ENCODE results near the gene CNRIP1. TPM values are rescaled to one million over a fixed set of nuclear protein-coding genes. Genes with fewer than 3 reads are reported as not detected.

The CNRIP1 gene
- total and polyA plus RNA-seq, 2 of the 4 experiments (the other 2 are of a cell fraction) = 23.3 to 32.7 TPM

DNA sequence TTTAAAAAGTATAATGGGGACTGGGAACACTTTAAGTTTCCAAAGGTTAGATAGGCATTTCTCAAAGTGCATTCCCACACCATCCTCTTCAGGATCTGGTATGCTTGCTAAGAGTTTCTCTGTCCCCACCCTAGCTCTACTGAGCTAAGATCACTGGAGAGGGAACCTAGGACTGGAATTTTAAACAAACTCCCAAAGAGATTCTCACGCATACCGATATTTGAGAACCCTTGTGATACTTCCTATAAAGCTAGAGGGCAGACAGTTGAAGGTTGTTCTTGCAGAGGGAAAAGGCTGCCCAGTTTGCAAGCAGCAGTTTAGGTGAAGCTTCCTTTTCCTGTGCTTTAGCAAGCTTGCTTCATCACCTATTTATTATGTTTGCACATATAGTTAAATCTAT is 3.6 kb downstream of the CNRIP1 start:
- Histone ChIP-seq H2BK20ac (ENCODE audit: low read depth, low read length) (no peak overlapping the region), H3K4me3 (ENCODE audit: insufficient read depth, low read depth, low read length) (no peak overlapping the region), H3K23ac (ENCODE audit: low read depth, low read length) (no peak overlapping the region; the same call in 1 of the 2 replicates), H3K18ac (ENCODE audit: low read depth, low read length) (no peak overlapping the region), H4K20me1 (ENCODE audit: insufficient read depth, low read length) (no peaks in the 10 kb centered on the region), H2AK5ac (ENCODE audit: low read depth, low read length) (no peak overlapping the region; the same call in 1 of the 2 replicates), H3K14ac (replicated peaks; ENCODE audit: low read depth, low read length) (no peak overlapping the region), H3K27ac (ENCODE audit: insufficient read depth, low read length) (no peak overlapping the region), H3K36me3 (ENCODE audit: control insufficient read depth, insufficient read depth, low read length) (peaks cover 3% of the 10 kb centered on the region; the same call in 1 of the 2 replicates), H3K4me2 (ENCODE audit: low read depth, low read length) (no peak overlapping the region), H3K9me3 (ENCODE audit: control insufficient read depth, insufficient read depth, low read length) (no peaks in the 10 kb centered on the region), H2BK5ac (ENCODE audit: low read depth, low read length, poor library complexity, severe bottlenecking) (no peak overlapping the region), H4K8ac (ENCODE audit: low read depth in 2 of 2, low read length in 2 of 2) (no peak overlapping the region), H3K4me1 (ENCODE audit: control insufficient read depth, insufficient read depth, low read length) (no peaks in the 10 kb centered on the region), H3K56ac (ENCODE audit: extremely low read depth, insufficient read depth, low read length) (no peak overlapping the region), H4K5ac (ENCODE audit: low read depth, low read length) (no peak overlapping the region), H3K79me1 (ENCODE audit: low read depth in 1 of 2, low read length in 2 of 2) (peaks cover 15 to 38% of the 10 kb centered on the region in 2 experiments), H2AFZ (replicated peaks; ENCODE audit: low read length, poor library complexity) (no peak overlapping the region), H2AK9ac (replicated peaks; ENCODE audit: low read depth, low read length, poor library complexity) (no peak overlapping the region), H3K27me3 (ENCODE audit: control insufficient read depth, insufficient read depth, low read length) (no peaks in the 10 kb centered on the region), H3K4ac (ENCODE audit: low read depth, low read length) (no peak overlapping the region), H3K9me1 (ENCODE audit: insufficient read depth, low read length) (no peaks in the 10 kb centered on the region; the same call in 1 of the 2 replicates), H3K9ac (ENCODE audit: low read depth, low read length) (no peak overlapping the region), H2BK15ac (ENCODE audit: low read depth, low read length) (no peak overlapping the region), H4K91ac (ENCODE audit: insufficient read depth, low read depth, low read length) (no peak overlapping the region), H2BK120ac (ENCODE audit: low read depth, low read length) (no peak overlapping the region)
- in situ Hi-C loops (cut with MboI; ENCODE audit: low sequenced_read_pairs) = no loop called here
- BruUV-seq (replicated peaks) = no TSS peak
- POLR2A ChIA-PET (ENCODE audit: unreplicated experiment) = no interaction called here
- CTCF ChIA-PET = interaction anchor here (0.7 to 0.8 kb wide), 2 partner anchors 125 to 1031 kb away, joined by 3 read pairs; no protein-coding TSS in a partner anchor
- intact Hi-C loops (cut with micrococcal nuclease) = no loop called here
- no peak for TF ChIP-seq MAZ (IDR thresholded peaks at IDR 0.05; ENCODE audit: borderline replicate concordance, low read depth, low read length)
- no peak for TF ChIP-seq RAD21 (IDR thresholded peaks at IDR 0.05; ENCODE audit: low read length)
- no peak for TF ChIP-seq NFE2L2 (IDR thresholded peaks at IDR 0.05; ENCODE audit: low read depth, low read length)
- no peak for TF ChIP-seq FOS (IDR thresholded peaks at IDR 0.05; ENCODE audit: low read depth, low read length)
- TF ChIP-seq, protein P1, sequence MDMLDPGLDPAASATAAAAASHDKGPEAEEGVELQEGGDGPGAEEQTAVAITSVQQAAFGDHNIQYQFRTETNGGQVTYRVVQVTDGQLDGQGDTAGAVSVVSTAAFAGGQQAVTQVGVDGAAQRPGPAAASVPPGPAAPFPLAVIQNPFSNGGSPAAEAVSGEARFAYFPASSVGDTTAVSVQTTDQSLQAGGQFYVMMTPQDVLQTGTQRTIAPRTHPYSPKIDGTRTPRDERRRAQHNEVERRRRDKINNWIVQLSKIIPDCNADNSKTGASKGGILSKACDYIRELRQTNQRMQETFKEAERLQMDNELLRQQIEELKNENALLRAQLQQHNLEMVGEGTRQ (IDR thresholded peaks at IDR 0.05; ENCODE audit: low read depth, low read length) = no peak
- no peak for TF ChIP-seq BHLHE40 (IDR thresholded peaks at IDR 0.05; ENCODE audit: low read depth, low read length)
- dilution Hi-C loops (cut with HindIII; ENCODE audit: low sequenced_read_pairs, unreplicated experiment) = no loop called here
- no peak for ATAC-seq (ENCODE audit: low read depth)
- no CpG with 5 or more reads among the region's 2 CpGs for WGBS, 2 experiments (ENCODE audit: extremely low coverage in 2 of 2, insufficient read length in 1 of 2)
- DNase-seq = no peak
